Measurements from ENCODE around the gene MRPS6. TPM values are rescaled to one million over a fixed set of nuclear protein-coding genes. Genes with fewer than 3 reads are reported as not detected.

MRPS6 gene
- total and polyA plus RNA-seq, 2 experiments from 2014 or later, result 13.7 to 83.9 TPM

- no peak overlapping the region for H3K27ac ChIP-seq
- H3K9me3 ChIP-seq (ENCODE audit: low read depth), result no peaks in the 10 kb centered on the region
- no peak for DNase-seq
- TF ChIP-seq EZH2phosphoT487 (IDR thresholded peaks at IDR 0.05; ENCODE audit: insufficient read depth, low read depth), result no peak
- TF ChIP-seq EZH2 (IDR thresholded peaks at IDR 0.05; ENCODE audit: insufficient read depth, poor library complexity, severe bottlenecking), result no peak
- no peak overlapping the region for H2AFZ ChIP-seq
- H3F3A ChIP-seq (ENCODE audit: insufficient read depth), result peaks cover 3% of the 10 kb centered on the region; the same call in 1 of the 2 replicates
- H3K36me3 ChIP-seq (ENCODE audit: low read depth), result no peaks in the 10 kb centered on the region
- H4K20me1 ChIP-seq (ENCODE audit: insufficient read depth), result no peaks in the 10 kb centered on the region
- in situ Hi-C loops (cut with MboI), result no loop called here
- H3K4me1 ChIP-seq (ENCODE audit: insufficient read depth), result no peaks in the 10 kb centered on the region
- no peaks in the 10 kb centered on the region for H3K9me2 ChIP-seq (ENCODE audit: insufficient read depth)
- H3K4me2 ChIP-seq (ENCODE audit: unreplicated experiment), result no peak overlapping the region
- H3K79me2 ChIP-seq (ENCODE audit: insufficient read depth), result peaks cover 42% of the 10 kb centered on the region
- no peak overlapping the region for H3K4me3 ChIP-seq
- no peaks in the 10 kb centered on the region for H3K27me3 ChIP-seq (replicated peaks; ENCODE audit: insufficient read depth)
- no peak overlapping the region for H3K9ac ChIP-seq
- 95 to 100% methylated on average over 2 of the region's 2 CpGs for WGBS, 2 experiments (ENCODE audit: low coverage in 1 of 2, low lambda C conversion rate in 2 of 2, missing lambda C conversion rate in 2 of 2)
These were observed 47.5 kb downstream of the MRPS6 start for GRCh38 chr21:34120867-34121266.

DNA sequence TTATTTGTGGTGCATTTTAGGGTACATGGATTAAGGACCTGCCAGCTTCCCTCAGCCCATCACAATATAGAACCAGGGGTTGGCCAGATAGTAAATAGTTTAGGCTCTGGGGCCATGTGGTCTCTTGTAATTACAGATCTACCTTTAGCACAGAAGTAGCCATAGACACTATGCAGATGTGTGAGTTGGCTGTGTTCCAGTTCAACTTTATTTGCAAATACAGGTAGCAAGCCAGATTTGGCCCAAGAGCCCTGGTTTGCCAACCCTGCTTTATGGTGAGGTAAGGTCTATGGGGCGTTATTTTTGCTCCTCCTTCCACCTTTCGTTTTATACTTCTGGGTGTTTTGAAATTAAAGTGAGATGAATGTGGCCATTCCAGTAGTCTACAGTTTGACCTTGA lies 48.7 kb downstream of the MRPS6 start:
- no peaks in the 10 kb centered on the region for H3K27me3 ChIP-seq (replicated peaks; ENCODE audit: insufficient read depth)
- no peaks in the 10 kb centered on the region for H3K36me3 ChIP-seq (ENCODE audit: low read depth)
- no peaks in the 10 kb centered on the region for H3K9me2 ChIP-seq (ENCODE audit: insufficient read depth)
- no peak for TF ChIP-seq EZH2phosphoT487 (IDR thresholded peaks at IDR 0.05; ENCODE audit: insufficient read depth, low read depth)
- TF ChIP-seq EZH2 (IDR thresholded peaks at IDR 0.05; ENCODE audit: insufficient read depth, poor library complexity, severe bottlenecking), result no peak
- no peak overlapping the region for H3K27ac ChIP-seq
- no peak overlapping the region for H3K4me3 ChIP-seq
- peaks cover 10% of the 10 kb centered on the region for H3F3A ChIP-seq (ENCODE audit: insufficient read depth)
- no peaks in the 10 kb centered on the region for H3K9me3 ChIP-seq (ENCODE audit: low read depth)
- no peak overlapping the region for H3K9ac ChIP-seq
- no peak overlapping the region for H3K4me2 ChIP-seq (ENCODE audit: unreplicated experiment)
- H2AFZ ChIP-seq, result no peak overlapping the region
- no peak for DNase-seq
- peaks cover 10% of the 10 kb centered on the region for H3K4me1 ChIP-seq (ENCODE audit: insufficient read depth)
- 92 to 97% methylated on average over 2 of the region's 2 CpGs for WGBS, 2 experiments (ENCODE audit: low coverage in 1 of 2, low lambda C conversion rate in 2 of 2, missing lambda C conversion rate in 2 of 2)
- in situ Hi-C loops (cut with MboI), result no loop called here
- H3K79me2 ChIP-seq (ENCODE audit: insufficient read depth), result peaks cover 45% of the 10 kb centered on the region
- no peaks in the 10 kb centered on the region for H4K20me1 ChIP-seq (ENCODE audit: insufficient read depth)

DNA sequence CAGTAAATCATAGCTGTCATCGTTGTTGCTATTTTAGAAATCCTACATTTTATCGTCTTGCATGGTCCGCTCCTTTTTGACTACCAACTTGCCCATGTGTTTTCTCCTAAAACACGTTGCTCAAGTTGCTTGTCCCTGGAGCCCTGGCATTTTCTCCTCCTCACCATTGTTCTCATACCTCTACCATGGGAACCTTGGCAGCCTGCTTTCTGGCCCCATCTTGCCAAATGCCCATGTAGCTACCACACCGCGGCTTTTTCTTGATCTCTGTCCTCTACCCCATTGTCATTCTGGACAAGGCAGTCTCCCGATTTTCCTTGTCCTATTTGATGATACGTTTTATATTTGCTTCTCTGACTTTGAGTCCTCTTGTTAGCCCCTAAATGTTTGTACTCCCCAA lies 50.2 kb downstream of the MRPS6 start:
- in situ Hi-C loops (cut with MboI), result no loop called here
- no peaks in the 10 kb centered on the region for H3K9me2 ChIP-seq (ENCODE audit: insufficient read depth)
- 83 to 86% methylated on average over 8 of the region's 8 CpGs for WGBS, 2 experiments (ENCODE audit: low coverage in 1 of 2, low lambda C conversion rate in 2 of 2, missing lambda C conversion rate in 2 of 2)

GRCh38 chr21:34126269-34126668 lies 52.9 kb downstream of the MRPS6 start:
- H4K20me1 ChIP-seq (ENCODE audit: insufficient read depth), result no peaks in the 10 kb centered on the region
- peak overlapping the region; percentile 22; the same call in 1 of the 2 replicates for H3K9ac ChIP-seq
- no peaks in the 10 kb centered on the region for H3K9me3 ChIP-seq (ENCODE audit: low read depth)
- TF ChIP-seq EZH2 (IDR thresholded peaks at IDR 0.05; ENCODE audit: insufficient read depth, poor library complexity, severe bottlenecking), result no peak
- H3K9me2 ChIP-seq (ENCODE audit: insufficient read depth), result no peaks in the 10 kb centered on the region
- no peak overlapping the region for H3K4me3 ChIP-seq
- H3K36me3 ChIP-seq (ENCODE audit: low read depth), result no peaks in the 10 kb centered on the region
- WGBS, 2 experiments (ENCODE audit: low coverage in 1 of 2, low lambda C conversion rate in 2 of 2, missing lambda C conversion rate in 2 of 2), result 62 to 69% methylated on average over 10 of the region's 10 CpGs
- DNase-seq, result peak; percentile 65
- H3F3A ChIP-seq (ENCODE audit: insufficient read depth), result peaks cover 53% of the 10 kb centered on the region
- H3K4me1 ChIP-seq (ENCODE audit: insufficient read depth), result peaks cover 39% of the 10 kb centered on the region
- in situ Hi-C loops (cut with MboI), result no loop called here
- no peaks in the 10 kb centered on the region for H3K27me3 ChIP-seq (replicated peaks; ENCODE audit: insufficient read depth)
- H3K27ac ChIP-seq, result peak overlapping the region; percentile 51
- H2AFZ ChIP-seq, result peak overlapping the region; percentile 18; the same call in 1 of the 2 replicates
- no peak overlapping the region for H3K4me2 ChIP-seq (ENCODE audit: unreplicated experiment)
- H3K79me2 ChIP-seq (ENCODE audit: insufficient read depth), result peaks cover 57% of the 10 kb centered on the region

More for the DNA sequence above, 50.2 kb downstream of the MRPS6 start:
- no peaks in the 10 kb centered on the region for H4K20me1 ChIP-seq (ENCODE audit: insufficient read depth)
- H3K27ac ChIP-seq, result no peak overlapping the region
- H3K79me2 ChIP-seq (ENCODE audit: insufficient read depth), result peaks cover 61% of the 10 kb centered on the region
- H3K9me3 ChIP-seq (ENCODE audit: low read depth), result no peaks in the 10 kb centered on the region
- peaks cover 14% of the 10 kb centered on the region for H3K4me1 ChIP-seq (ENCODE audit: insufficient read depth)
- no peak overlapping the region for H2AFZ ChIP-seq
- no peak overlapping the region for H3K4me3 ChIP-seq
- peaks cover 26% of the 10 kb centered on the region for H3F3A ChIP-seq (ENCODE audit: insufficient read depth)
- no peak overlapping the region for H3K4me2 ChIP-seq (ENCODE audit: unreplicated experiment)
- no peak for DNase-seq
- TF ChIP-seq EZH2phosphoT487 (IDR thresholded peaks at IDR 0.05; ENCODE audit: insufficient read depth, low read depth) (no peak), EZH2 (IDR thresholded peaks at IDR 0.05; ENCODE audit: insufficient read depth, poor library complexity, severe bottlenecking) (no peak)
- H3K9ac ChIP-seq, result no peak overlapping the region
- no peaks in the 10 kb centered on the region for H3K36me3 ChIP-seq (ENCODE audit: low read depth)
- no peaks in the 10 kb centered on the region for H3K27me3 ChIP-seq (replicated peaks; ENCODE audit: insufficient read depth)

DNA sequence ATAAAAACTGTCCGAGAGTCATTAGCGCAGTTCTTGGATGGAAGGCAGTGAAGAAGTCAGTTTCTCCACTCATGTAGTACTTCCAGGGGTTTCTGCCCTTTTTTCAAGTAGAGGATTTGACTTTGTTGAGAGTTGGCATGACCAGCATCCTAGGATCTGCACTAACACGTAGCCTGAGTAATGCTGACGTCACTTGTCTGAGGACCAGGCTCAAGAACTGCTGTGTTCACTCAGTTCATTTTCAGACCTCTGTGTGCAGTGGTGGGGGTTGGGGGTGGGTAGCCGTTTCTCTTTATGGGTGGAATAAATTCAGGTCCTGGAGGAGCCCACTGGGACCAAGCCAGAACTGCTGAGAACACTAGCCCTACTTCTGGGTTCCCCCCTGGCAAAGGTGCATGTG lies 53.3 kb downstream of the MRPS6 start:
- Histone ChIP-seq H3F3A (ENCODE audit: insufficient read depth) (peaks cover 57% of the 10 kb centered on the region), H3K9ac (peak overlapping the region; percentile 22; the same call in 1 of the 2 replicates), H3K9me2 (ENCODE audit: insufficient read depth) (no peaks in the 10 kb centered on the region), H3K4me1 (ENCODE audit: insufficient read depth) (peaks cover 39% of the 10 kb centered on the region), H3K79me2 (ENCODE audit: insufficient read depth) (peaks cover 57% of the 10 kb centered on the region), H3K36me3 (ENCODE audit: low read depth) (no peaks in the 10 kb centered on the region), H4K20me1 (ENCODE audit: insufficient read depth) (no peaks in the 10 kb centered on the region), H3K27me3 (replicated peaks; ENCODE audit: insufficient read depth) (no peaks in the 10 kb centered on the region), H3K4me2 (ENCODE audit: unreplicated experiment) (no peak overlapping the region), H3K27ac (peak overlapping the region; percentile 51), H3K4me3 (no peak overlapping the region), H2AFZ (peak overlapping the region; percentile 18; the same call in 1 of the 2 replicates), H3K9me3 (ENCODE audit: low read depth) (no peaks in the 10 kb centered on the region)
- in situ Hi-C loops (cut with MboI), result no loop called here
- no peak for TF ChIP-seq EZH2 (IDR thresholded peaks at IDR 0.05; ENCODE audit: insufficient read depth, poor library complexity, severe bottlenecking)
- TF ChIP-seq EZH2phosphoT487 (IDR thresholded peaks at IDR 0.05; ENCODE audit: insufficient read depth, low read depth), result no peak
- peak; percentile 87 for DNase-seq
- WGBS, 2 experiments (ENCODE audit: low coverage in 1 of 2, low lambda C conversion rate in 2 of 2, missing lambda C conversion rate in 2 of 2), result 12 to 15% methylated on average over 5 of the region's 5 CpGs
